Measurements from ENCODE around the gene DYRK2.
"Not testable (repeated sequence)": the region's sequence is repeated elsewhere in the genome, so short reads cannot be mapped to it uniquely, and the experiment has no call there.

GRCh38 chr12:67673509-67673908, 25.0 kb downstream of the DYRK2 start:
- not testable (repeated sequence) for TF ChIP-seq POLR2AphosphoS5 (IDR thresholded peaks at IDR 0.05; ENCODE audit: insufficient read depth, low read depth, low read length); POLR2A (IDR thresholded peaks at IDR 0.05; ENCODE audit: low read depth, low read length); MAX (IDR thresholded peaks at IDR 0.05; ENCODE audit: insufficient read depth, insufficient read length); CTCF (IDR thresholded peaks at IDR 0.05; ENCODE audit: extremely low read depth in 1 of 2, insufficient read depth in 1 of 2, low read depth in 1 of 2, low read length in 2 of 2); JUN (IDR thresholded peaks at IDR 0.05; ENCODE audit: borderline replicate concordance, insufficient read depth, insufficient read length, low read depth); GATA2 (IDR thresholded peaks at IDR 0.05; ENCODE audit: insufficient read depth, insufficient read length, low read depth, low read length); EZH2 (IDR thresholded peaks at IDR 0.05; ENCODE audit: borderline replicate concordance, low read depth, low read length, severe bottlenecking); MYC (IDR thresholded peaks at IDR 0.05; ENCODE audit: low read depth, low read length)
